Measurements from ENCODE around the gene HYCC2. TPM values are rescaled to one million over a fixed set of nuclear protein-coding genes. Genes with fewer than 3 reads are reported as not detected.

HYCC2 gene
- polyA plus RNA-seq (2013, experiment 1 of 2): 4.5 TPM
- polyA plus RNA-seq (2013, experiment 2 of 2): 4.3 TPM

GRCh38 chr2:201071479-201072200, at the start of gene HYCC2, which contains the start of gene NDUFB3:
Gene HYCC2 (minus strand): TSS chr2:201071671. CDS start chr2:201024009, 47,662 bp downstream.
Gene NDUFB3 (plus strand): TSS chr2:201072001. CDS start chr2:201078883, 6,882 bp downstream.
- peaks cover 3% of the 10 kb centered on the region for H3K4me1 ChIP-seq (ENCODE audit: control insufficient read depth, insufficient read depth, low read depth, low read length)
- peak within 1 kb of the TSS in 1 of 2 experiments; percentile 64 for H3K4ac ChIP-seq (ENCODE audit: low read depth in 1 of 2, low read length in 2 of 2)
- H3K36me3 ChIP-seq (ENCODE audit: control insufficient read depth in 1 of 2, insufficient read depth in 2 of 2, low read depth in 1 of 2, low read length in 2 of 2): no peaks in the 10 kb centered on the region
- no peak within 1 kb of the TSS for H2BK15ac ChIP-seq (ENCODE audit: low read depth, poor library complexity, severe bottlenecking)
- peak within 1 kb of the TSS in 1 of 2 experiments; percentile 2 for H3K14ac ChIP-seq (ENCODE audit: low read length in 2 of 2)
- no peak within 1 kb of the TSS for H2BK12ac ChIP-seq (ENCODE audit: low read length in 2 of 2)
- H2AK5ac ChIP-seq (ENCODE audit: low read length, severe bottlenecking): no peak within 1 kb of the TSS
- H3K4me2 ChIP-seq (ENCODE audit: low read length, poor library complexity, severe bottlenecking): peak within 1 kb of the TSS; percentile 94
- no peak within 1 kb of the TSS for H4K91ac ChIP-seq (ENCODE audit: low read length)
- H3K4me3 ChIP-seq (ENCODE audit: insufficient read depth in 1 of 2, low read depth in 1 of 2, low read length in 2 of 2): peak within 1 kb of the TSS; percentile 91 to 94
- no peaks in the 10 kb centered on the region for H3K9me3 ChIP-seq (ENCODE audit: control insufficient read depth, low read length)
- H3K79me1 ChIP-seq (replicated peaks; ENCODE audit: low read length, poor library complexity, severe bottlenecking): peaks cover 1% of the 10 kb centered on the region
- H3K18ac ChIP-seq (ENCODE audit: low read depth in 1 of 2, low read length in 2 of 2): peak within 1 kb of the TSS; percentile 46 to 59
- no peaks in the 10 kb centered on the region for H3K27me3 ChIP-seq (ENCODE audit: control insufficient read depth in 1 of 2, insufficient read depth in 1 of 2, low read length in 2 of 2)
- DNase-seq: peak; percentile 96
- peak within 1 kb of the TSS; percentile 94 for H3K9ac ChIP-seq (ENCODE audit: low read length)
- H2BK5ac ChIP-seq (ENCODE audit: low read depth, low read length, poor library complexity, severe bottlenecking): no peak within 1 kb of the TSS
- H3K23ac ChIP-seq (ENCODE audit: low read length in 2 of 2): no peak within 1 kb of the TSS
- H3K27ac ChIP-seq (ENCODE audit: low read length, poor library complexity, severe bottlenecking): peak within 1 kb of the TSS; percentile 80
- H4K8ac ChIP-seq (ENCODE audit: low read length): peak within 1 kb of the TSS; percentile 57
- peak within 1 kb of the TSS; percentile 81 for H2AFZ ChIP-seq (ENCODE audit: low read depth, low read length)
- under 1% methylated on average over 34 of the region's 34 CpGs for WGBS
- peak within 1 kb of the TSS; percentile 85 for H2BK120ac ChIP-seq (ENCODE audit: low read depth, low read length)

GRCh38 chr2:201118961-201119854, 47.7 kb upstream of the HYCC2 start:
- Histone ChIP-seq H3K14ac (ENCODE audit: low read length in 2 of 2) (no peak overlapping the region), H2AK5ac (ENCODE audit: low read length, severe bottlenecking) (no peak overlapping the region), H2BK5ac (ENCODE audit: low read depth, low read length, poor library complexity, severe bottlenecking) (no peak overlapping the region), H2AFZ (ENCODE audit: low read depth, low read length) (no peak overlapping the region), H2BK120ac (ENCODE audit: low read depth, low read length) (no peak overlapping the region), H4K8ac (ENCODE audit: low read length) (no peak overlapping the region), H3K9ac (ENCODE audit: low read length) (peak overlapping the region; percentile 100), H3K27ac (ENCODE audit: low read length, poor library complexity, severe bottlenecking) (peak overlapping the region; percentile 98), H3K4ac (ENCODE audit: low read depth in 1 of 2, low read length in 2 of 2) (peak overlapping the region in 1 of 2 experiments; percentile 47), H3K36me3 (ENCODE audit: control insufficient read depth in 1 of 2, insufficient read depth in 2 of 2, low read depth in 1 of 2, low read length in 2 of 2) (peaks cover 0 to 6% of the 10 kb centered on the region in 2 experiments), H3K18ac (ENCODE audit: low read depth in 1 of 2, low read length in 2 of 2) (peak overlapping the region in 1 of 2 experiments; percentile 38), H2BK12ac (ENCODE audit: low read length in 2 of 2) (no peak overlapping the region), H3K4me2 (ENCODE audit: low read length, poor library complexity, severe bottlenecking) (peak overlapping the region; percentile 63), H3K27me3 (ENCODE audit: control insufficient read depth in 1 of 2, insufficient read depth in 1 of 2, low read length in 2 of 2) (no peaks in the 10 kb centered on the region), H3K4me3 (ENCODE audit: insufficient read depth in 1 of 2, low read depth in 1 of 2, low read length in 2 of 2) (peak overlapping the region; percentile 54 to 97), H3K79me1 (replicated peaks; ENCODE audit: low read length, poor library complexity, severe bottlenecking) (peaks cover 2% of the 10 kb centered on the region), H3K23ac (ENCODE audit: low read length in 2 of 2) (no peak overlapping the region), H2BK15ac (ENCODE audit: low read depth, poor library complexity, severe bottlenecking) (peak overlapping the region; percentile 35), H3K4me1 (ENCODE audit: control insufficient read depth, insufficient read depth, low read depth, low read length) (peaks cover 14% of the 10 kb centered on the region), H4K91ac (ENCODE audit: low read length) (peak overlapping the region; percentile 40), H3K9me3 (ENCODE audit: control insufficient read depth, low read length) (no peaks in the 10 kb centered on the region)
- peak; percentile 62 for DNase-seq
- WGBS: 42% methylated on average over 11 of the region's 12 CpGs

GRCh38 chr2:201118121-201118960, 46.9 kb upstream of the HYCC2 start:
- Histone ChIP-seq H2AFZ (ENCODE audit: low read depth, low read length) (no peak overlapping the region), H2AK5ac (ENCODE audit: low read length, severe bottlenecking) (no peak overlapping the region), H3K9me3 (ENCODE audit: control insufficient read depth, low read length) (no peaks in the 10 kb centered on the region), H2BK5ac (ENCODE audit: low read depth, low read length, poor library complexity, severe bottlenecking) (no peak overlapping the region), H3K4me2 (ENCODE audit: low read length, poor library complexity, severe bottlenecking) (peak overlapping the region; percentile 63), H3K4me3 (ENCODE audit: insufficient read depth in 1 of 2, low read depth in 1 of 2, low read length in 2 of 2) (peak overlapping the region; percentile 54 to 97), H3K79me1 (replicated peaks; ENCODE audit: low read length, poor library complexity, severe bottlenecking) (peaks cover 3% of the 10 kb centered on the region), H3K14ac (ENCODE audit: low read length in 2 of 2) (no peak overlapping the region), H3K27ac (ENCODE audit: low read length, poor library complexity, severe bottlenecking) (peak overlapping the region; percentile 98), H4K91ac (ENCODE audit: low read length) (peak overlapping the region; percentile 40), H2BK15ac (ENCODE audit: low read depth, poor library complexity, severe bottlenecking) (peak overlapping the region; percentile 35), H3K23ac (ENCODE audit: low read length in 2 of 2) (peak overlapping the region in 1 of 2 experiments; percentile 87), H2BK120ac (ENCODE audit: low read depth, low read length) (no peak overlapping the region), H3K4me1 (ENCODE audit: control insufficient read depth, insufficient read depth, low read depth, low read length) (peaks cover 12% of the 10 kb centered on the region), H3K27me3 (ENCODE audit: control insufficient read depth in 1 of 2, insufficient read depth in 1 of 2, low read length in 2 of 2) (no peaks in the 10 kb centered on the region), H2BK12ac (ENCODE audit: low read length in 2 of 2) (peak overlapping the region in 1 of 2 experiments; percentile 91), H3K18ac (ENCODE audit: low read depth in 1 of 2, low read length in 2 of 2) (peak overlapping the region; percentile 23 to 90), H3K36me3 (ENCODE audit: control insufficient read depth in 1 of 2, insufficient read depth in 2 of 2, low read depth in 1 of 2, low read length in 2 of 2) (no peaks in the 10 kb centered on the region), H3K9ac (ENCODE audit: low read length) (peak overlapping the region; percentile 100), H3K4ac (ENCODE audit: low read depth in 1 of 2, low read length in 2 of 2) (peak overlapping the region; percentile 5 to 47), H4K8ac (ENCODE audit: low read length) (peak overlapping the region; percentile 78)
- WGBS: 32% methylated on average over 48 of the region's 48 CpGs
- peak; percentile 88 for DNase-seq

All from mesenchymal stem cell (in vitro differentiated cells and primary cell).